Measurements from ENCODE around the gene AACS. TPM values are rescaled to one million over a fixed set of nuclear protein-coding genes. Genes with fewer than 3 reads are reported as not detected.
"Not testable (repeated sequence)": the region's sequence is repeated elsewhere in the genome, so short reads cannot be mapped to it uniquely, and the experiment has no call there.

Gene AACS
- total RNA-seq, 1 donor from 2014 or later, result 31.3 TPM

DNA sequence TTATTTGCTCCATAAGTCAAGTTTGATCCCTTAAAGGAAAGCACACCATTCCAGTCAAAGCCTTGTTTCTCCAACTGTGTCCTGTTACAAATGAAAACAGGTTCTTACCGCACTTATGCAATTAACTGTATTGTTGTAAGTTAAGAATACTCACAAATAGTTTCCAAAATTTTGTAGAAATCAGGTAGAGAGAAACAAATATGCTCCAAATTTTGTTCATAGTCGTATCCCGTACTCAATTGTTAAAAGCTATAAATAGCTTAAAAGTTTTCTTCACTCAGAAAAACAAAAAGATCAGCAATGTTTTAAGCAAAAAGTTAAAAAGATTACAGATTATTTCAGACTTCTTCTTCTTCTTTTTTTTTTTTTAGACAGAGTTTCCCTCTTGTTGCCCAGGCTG is 4.0 kb upstream of the AACS start:
- DNase-seq (no peak), ATAC-seq (no peak)
- Histone ChIP-seq H3K36me3 (no peaks in the 10 kb centered on the region), H3K4me1 (peaks cover 11% of the 10 kb centered on the region), H3K9me3 (no peaks in the 10 kb centered on the region), H3K4me3 (no peak overlapping the region), H3K27me3 (no peaks in the 10 kb centered on the region), H3K27ac (no peak overlapping the region)
- TF ChIP-seq, protein P1, sequence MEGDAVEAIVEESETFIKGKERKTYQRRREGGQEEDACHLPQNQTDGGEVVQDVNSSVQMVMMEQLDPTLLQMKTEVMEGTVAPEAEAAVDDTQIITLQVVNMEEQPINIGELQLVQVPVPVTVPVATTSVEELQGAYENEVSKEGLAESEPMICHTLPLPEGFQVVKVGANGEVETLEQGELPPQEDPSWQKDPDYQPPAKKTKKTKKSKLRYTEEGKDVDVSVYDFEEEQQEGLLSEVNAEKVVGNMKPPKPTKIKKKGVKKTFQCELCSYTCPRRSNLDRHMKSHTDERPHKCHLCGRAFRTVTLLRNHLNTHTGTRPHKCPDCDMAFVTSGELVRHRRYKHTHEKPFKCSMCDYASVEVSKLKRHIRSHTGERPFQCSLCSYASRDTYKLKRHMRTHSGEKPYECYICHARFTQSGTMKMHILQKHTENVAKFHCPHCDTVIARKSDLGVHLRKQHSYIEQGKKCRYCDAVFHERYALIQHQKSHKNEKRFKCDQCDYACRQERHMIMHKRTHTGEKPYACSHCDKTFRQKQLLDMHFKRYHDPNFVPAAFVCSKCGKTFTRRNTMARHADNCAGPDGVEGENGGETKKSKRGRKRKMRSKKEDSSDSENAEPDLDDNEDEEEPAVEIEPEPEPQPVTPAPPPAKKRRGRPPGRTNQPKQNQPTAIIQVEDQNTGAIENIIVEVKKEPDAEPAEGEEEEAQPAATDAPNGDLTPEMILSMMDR (IDR thresholded peaks at IDR 0.05), result no peak
- intact Hi-C loops (cut with DNase I), result no loop called here

DNA sequence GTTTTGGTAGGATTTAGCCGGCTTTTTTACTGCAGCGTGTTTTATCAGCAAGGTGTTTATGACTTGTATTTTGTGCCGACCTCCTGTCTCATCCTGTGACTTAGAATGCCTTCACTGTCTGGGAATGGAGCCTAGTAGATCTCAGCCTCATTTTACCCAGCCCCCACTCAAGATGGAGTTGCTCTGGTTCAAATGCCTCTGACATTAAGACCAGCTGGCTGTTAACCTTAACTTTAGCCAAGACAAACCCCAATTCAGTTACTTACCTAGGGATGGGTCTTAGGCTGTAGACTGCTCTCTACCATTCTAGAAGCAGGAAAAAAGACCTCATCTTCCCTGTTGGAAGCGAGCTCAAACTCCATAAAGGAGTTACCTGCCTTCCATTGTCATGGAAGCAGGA is 1.7 kb upstream of the AACS start:
- H3K27ac ChIP-seq; intact Hi-C loops (cut with DNase I); H3K9me3 ChIP-seq; H3K27me3 ChIP-seq; DNase-seq; H3K36me3 ChIP-seq; ATAC-seq; H3K4me3 ChIP-seq: not testable (repeated sequence)
- H3K4me1 ChIP-seq, result peaks cover 11% of the 10 kb centered on the region

DNA sequence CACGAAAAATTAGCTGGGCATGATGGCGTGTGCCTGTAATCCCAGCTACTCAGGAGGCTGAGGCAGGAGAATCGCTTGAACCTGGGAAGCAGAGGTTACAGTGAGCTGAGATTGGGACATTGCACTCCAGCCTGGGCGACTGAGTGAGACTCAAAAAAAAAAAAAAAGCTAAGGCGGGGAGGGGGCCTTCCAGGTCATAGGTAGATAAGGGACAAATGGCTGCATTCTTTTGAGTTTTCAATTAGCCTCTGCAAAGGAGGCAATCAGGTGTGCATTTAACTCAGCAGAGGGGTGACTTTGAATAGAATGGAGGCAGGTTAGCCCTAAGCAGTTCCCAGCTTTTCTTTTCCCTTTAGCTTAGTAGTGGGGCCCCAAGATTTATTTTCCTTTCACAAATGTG is 743 bp upstream of the AACS start:
- no peaks in the 10 kb centered on the region for H3K27me3 ChIP-seq
- peak overlapping the region; percentile 81 for H3K4me3 ChIP-seq
- no peaks in the 10 kb centered on the region for H3K9me3 ChIP-seq
- H3K4me1 ChIP-seq, result peaks cover 11% of the 10 kb centered on the region
- no peak for ATAC-seq
- H3K36me3 ChIP-seq, result no peaks in the 10 kb centered on the region
- TF ChIP-seq, protein P1 (IDR thresholded peaks at IDR 0.05), result no peak
- intact Hi-C loops (cut with DNase I), result no loop called here
- DNase-seq, result no peak
- H3K27ac ChIP-seq, result no peak overlapping the region

DNA sequence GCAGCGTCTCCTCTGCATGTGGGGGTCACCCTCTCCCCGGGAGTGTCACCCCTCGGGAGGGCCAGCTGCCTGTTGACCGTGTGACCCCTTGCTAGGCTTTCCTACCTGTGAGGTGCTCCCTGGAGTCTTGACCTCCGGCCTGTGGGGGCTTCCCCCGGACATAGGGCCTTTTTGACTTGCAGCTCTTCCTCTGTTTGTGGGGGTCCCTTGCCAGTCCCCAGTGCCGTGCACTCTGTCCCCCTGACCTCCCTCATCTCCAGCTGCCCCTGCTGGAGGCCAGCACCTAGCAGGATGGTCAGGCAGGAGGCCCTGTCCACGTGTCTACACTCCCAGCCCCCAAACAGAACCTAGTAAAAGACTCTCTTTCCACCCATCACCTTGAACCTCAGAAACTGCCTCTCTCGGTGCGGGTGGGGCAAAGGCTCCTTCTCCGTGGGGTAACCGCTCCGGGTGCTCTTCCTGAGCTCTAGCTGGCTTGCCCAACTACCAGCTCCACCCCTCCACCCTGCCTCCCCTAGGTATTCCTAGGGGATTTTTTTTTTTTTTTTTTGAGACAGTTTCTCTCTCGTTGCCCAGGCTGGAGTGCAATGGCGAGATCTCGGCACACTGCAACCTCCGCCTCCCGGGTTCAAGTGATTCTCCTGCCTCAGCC is 810 bp downstream of the AACS start:
- no peak for DNase-seq
- no peak for ATAC-seq
- TF ChIP-seq, protein P1 (IDR thresholded peaks at IDR 0.05), result no peak
- Histone ChIP-seq H3K9me3 (no peaks in the 10 kb centered on the region), H3K4me3 (peak overlapping the region; percentile 81), H3K27me3 (no peaks in the 10 kb centered on the region), H3K4me1 (peaks cover 11% of the 10 kb centered on the region), H3K27ac (peak overlapping the region; percentile 26), H3K36me3 (no peaks in the 10 kb centered on the region)
- intact Hi-C loops (cut with DNase I), result no loop called here

DNA sequence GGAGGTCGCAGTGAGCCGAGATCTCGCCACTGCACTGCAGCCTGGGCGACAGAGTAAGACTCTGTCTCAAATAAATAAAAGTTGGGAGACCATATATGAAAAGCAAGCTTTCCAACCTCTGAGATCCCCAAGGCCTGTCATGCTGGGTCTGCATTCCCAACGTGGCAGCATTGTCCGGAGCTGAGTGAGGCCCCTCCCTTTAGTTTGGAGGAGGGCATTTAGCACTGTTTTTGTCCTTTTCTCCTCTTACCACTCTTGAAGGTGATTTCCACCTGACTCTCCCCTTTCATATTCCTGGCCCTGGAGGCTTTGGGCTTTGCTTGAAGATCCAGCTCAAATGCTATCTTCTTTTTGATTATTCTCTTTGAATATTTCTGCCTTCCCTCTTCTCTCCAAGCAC is 3.2 kb downstream of the AACS start:
- intact Hi-C loops (cut with DNase I), result no loop called here
- DNase-seq (no peak), ATAC-seq (no peak)
- TF ChIP-seq, protein P1 (IDR thresholded peaks at IDR 0.05), result no peak
- no peaks in the 10 kb centered on the region for H3K9me3 ChIP-seq
- H3K4me1 ChIP-seq, result peaks cover 11% of the 10 kb centered on the region
- H3K27ac ChIP-seq, result no peak overlapping the region
- H3K4me3 ChIP-seq, result no peak overlapping the region
- H3K36me3 ChIP-seq, result no peaks in the 10 kb centered on the region
- H3K27me3 ChIP-seq, result no peaks in the 10 kb centered on the region

DNA sequence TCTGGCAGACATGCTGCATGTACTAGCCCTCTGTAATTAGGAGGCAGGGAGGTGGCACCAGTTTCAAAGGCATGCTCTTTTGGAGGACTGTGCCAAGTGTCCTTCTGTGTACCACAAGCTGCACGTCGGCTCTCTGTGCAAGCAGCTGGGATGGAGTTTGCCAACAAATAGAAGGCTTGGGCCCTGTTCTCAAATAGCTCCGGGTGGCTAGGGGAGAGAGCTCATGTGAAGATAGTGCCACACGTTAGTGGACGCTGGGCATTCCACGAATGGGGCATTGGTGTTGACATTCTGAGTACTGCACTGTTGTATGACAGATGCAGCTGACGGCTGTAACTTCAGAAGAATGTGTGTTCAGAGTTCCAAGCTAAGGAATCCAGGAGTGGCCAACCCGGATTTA is 4.4 kb downstream of the AACS start:
- Histone ChIP-seq H3K36me3 (no peaks in the 10 kb centered on the region), H3K27ac (no peak overlapping the region), H3K4me1 (peaks cover 8% of the 10 kb centered on the region), H3K27me3 (no peaks in the 10 kb centered on the region), H3K9me3 (no peaks in the 10 kb centered on the region), H3K4me3 (no peak overlapping the region)
- intact Hi-C loops (cut with DNase I), result no loop called here
- DNase-seq (no peak), ATAC-seq (peak; percentile 1)
- TF ChIP-seq, protein P1 (IDR thresholded peaks at IDR 0.05), result no peak
